Left kidney (tissue), 2 donors: ENCODE results near the gene C2orf92. TPM values are rescaled to one million over a fixed set of nuclear protein-coding genes. Genes with fewer than 3 reads are reported as not detected.
"Not testable (repeated sequence)": the region's sequence is repeated elsewhere in the genome, so short reads cannot be mapped to it uniquely, and the experiment has no call there.

Experiments
- DNase-seq: peaks from one replicate; pipeline ENCODE4 v3.0.0-alpha.2; 2013
- polyA plus RNA-seq: library from polyadenylated mRNA; unstranded; fragments of 120-200 nt; gene quantifications from one replicate; pipeline ENCODE4 v1.2.1, GENCODE V29; 2013; ENCODE audit not compliant: insufficient read length

Gene C2orf92
- polyA plus RNA-seq, 1 donor = 25.4 TPM

DNA sequence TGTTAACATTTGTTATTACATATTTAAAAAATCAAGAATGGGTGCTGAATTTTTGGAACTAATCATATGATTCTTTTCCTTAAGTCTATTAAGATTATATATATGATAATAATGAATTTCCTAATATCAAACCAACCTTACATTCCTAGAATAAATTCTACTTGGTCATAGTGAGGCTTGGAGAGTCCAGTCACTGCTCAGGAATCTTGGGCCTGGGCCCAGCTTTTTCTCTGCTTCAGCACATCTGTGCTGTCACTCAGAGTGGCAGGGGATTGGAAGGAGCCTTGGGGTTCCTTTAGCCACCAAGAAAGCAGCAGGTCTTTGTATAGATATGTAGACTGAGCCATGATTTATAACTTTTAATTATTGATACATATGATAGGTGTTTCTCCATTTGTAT, 24.0 kb downstream of the C2orf92 start:
- DNase-seq = no peak

DNA sequence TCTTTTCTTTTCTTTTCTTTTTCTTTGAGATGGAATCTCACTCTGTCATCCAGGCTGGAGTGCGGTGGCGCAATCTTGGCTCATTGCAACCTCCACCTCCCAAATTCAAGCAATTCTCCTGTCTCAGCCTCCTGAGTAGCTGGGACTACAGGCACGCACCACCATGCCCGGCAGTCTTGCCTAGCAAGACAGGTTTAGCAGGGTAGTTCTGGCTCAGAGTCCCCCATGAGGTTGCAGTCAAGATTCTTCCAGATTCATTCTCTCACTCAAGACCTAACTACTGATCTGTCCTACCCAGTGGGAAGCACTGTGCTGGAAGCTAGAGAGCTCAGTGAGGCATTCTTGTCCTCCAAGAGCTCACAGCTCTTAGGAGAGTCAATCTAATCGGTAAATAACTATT, 26.2 kb downstream of the C2orf92 start:
- DNase-seq = no peak

DNA sequence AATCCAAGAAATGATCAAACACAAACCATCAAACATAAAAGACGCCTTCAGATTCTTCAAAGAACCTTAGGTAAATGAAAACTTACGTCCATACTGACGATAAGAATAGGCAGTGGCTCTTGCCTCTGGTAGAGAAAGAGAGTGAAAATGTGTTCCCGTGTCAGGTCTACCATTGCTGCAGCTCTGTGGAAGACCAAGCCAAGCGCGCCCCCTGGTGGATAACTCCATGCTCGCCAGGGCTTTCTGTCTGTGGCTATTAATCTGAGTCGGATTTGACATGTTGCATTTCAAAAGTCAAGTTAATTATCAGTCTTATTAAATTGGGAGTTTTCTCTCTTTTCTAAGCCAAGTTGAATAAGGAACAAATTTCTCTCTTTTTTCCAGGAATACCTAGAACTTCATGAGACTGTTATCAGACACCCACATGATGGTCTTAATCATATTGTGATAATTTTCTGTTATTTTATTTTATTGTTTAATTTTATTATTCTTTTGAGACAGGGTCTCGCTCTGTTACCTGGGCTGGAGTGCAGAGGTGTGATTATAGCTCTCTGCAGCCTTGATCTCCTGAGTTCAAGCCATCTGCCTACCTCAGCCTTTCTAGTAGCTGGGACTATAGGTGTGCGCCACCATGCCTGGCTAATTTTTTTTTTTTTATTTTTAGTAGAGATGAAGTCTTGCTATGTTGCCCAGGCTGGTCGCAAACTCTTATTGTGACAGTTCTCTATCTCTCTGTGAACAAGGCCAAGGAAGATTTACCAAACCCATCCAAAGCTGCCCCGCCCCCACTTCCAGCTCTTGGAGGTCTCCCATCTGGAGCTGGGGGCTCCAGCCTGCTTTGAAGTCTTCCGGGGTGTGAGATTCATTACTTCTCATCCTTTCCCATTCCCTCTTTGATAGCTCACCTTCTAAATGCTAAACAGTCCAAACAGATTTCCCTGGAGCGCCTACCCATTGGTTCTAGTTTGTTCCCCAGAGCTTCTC, 28.0 kb downstream of the C2orf92 start:
- peak; percentile 84 for DNase-seq

DNA sequence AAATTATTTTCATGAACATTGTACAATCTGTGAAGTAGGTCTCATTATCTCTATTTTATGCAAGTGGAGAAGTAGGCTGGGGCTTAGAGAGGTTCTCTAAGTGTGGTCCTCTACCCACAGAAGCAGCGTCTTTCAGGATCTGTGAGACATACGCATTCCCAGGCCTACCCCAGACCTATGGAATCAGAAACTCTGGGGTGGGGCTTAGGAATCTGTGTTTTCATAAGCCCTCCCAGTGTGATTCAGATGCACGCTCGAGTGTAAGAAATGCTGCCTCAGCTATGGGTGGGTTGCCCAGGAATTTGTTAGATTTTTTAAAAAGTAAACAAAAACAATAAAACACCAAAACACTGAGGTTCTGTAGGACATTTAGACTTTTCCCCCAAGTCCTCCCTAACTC, 29.0 kb downstream of the C2orf92 start:
- no peak for DNase-seq

DNA sequence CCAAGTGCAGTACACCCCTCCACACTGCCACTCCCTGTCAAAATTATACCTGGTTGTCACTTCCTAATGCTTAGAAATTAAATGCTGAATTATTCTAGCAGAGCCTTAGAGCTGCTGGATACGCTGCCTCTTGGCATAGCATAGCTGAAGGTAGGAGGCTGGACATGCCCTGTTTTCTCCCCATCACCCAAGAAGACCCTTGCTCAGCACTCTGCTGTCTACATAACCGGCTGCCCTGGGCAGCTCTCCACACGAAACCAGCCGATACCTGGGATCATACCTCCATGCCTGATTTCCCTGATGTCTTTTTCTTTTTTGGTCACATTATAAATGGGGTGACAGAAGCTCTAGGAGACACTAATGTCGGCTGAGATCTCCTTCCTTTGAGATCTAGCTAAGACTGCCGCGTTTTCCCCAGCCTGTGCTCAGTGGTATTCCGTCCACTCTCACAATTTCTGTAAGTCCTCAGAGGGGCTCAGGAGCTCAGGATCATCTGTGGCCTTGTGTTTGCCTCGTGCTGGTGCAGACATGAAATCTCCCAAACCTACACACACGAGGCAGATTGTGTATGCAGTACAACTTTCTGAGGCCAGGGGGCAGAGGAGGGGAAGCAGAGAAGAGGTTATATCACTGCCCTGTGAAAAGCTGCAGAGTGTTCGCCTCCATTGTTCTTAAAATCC, 30.4 kb downstream of the C2orf92 start:
- peak; percentile 72 for DNase-seq

DNA sequence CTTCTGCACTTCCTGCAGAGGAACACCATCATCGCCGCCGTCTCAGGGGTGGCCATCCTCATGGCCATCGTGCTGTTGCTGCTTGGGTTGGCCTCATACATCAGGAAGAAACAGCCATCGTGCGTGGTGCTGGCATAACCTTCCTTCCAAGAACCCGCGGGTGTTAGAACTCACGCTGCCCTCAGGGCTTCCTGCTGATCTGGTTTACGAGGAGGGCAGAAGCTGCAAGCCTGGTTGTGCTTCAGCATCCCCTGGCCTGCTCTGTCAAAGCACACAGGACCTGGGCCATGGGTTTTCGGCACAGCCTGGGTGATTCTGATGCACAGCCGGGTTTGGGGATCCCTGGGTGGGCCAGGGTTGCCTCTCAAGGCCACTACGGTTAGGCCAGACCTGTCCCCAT, 31.7 kb downstream of the C2orf92 start:
- no peak for DNase-seq

DNA sequence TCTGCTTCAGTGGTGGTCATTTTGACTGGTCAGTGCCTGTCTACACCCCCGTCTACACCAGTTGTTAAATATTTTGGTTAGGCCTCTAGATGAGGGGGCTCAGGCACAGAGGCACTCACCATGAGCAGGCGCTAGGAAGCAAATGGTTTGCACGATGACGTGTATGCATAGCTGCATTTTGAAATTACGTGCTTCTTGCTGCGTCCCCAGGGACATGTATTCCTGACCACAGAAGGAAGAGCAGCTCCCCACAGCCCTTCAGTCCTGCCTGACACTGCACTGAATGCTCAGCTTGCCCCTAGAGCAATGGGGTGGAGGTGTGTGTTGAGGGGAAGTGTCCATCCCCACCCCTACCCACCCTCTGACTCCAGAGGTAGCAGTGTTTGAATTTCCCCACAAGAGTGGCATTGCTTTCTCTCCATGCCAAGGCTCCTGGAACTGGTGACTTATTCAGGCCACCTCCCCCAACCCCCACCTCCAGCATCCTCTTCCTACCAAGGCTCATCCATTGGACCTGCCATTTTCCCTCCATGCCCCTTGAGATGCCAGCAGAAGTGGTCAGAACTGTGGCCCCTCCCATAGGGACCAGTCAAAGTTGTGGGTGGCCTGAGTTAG, 32.4 kb downstream of the C2orf92 start:
- DNase-seq = no peak

DNA sequence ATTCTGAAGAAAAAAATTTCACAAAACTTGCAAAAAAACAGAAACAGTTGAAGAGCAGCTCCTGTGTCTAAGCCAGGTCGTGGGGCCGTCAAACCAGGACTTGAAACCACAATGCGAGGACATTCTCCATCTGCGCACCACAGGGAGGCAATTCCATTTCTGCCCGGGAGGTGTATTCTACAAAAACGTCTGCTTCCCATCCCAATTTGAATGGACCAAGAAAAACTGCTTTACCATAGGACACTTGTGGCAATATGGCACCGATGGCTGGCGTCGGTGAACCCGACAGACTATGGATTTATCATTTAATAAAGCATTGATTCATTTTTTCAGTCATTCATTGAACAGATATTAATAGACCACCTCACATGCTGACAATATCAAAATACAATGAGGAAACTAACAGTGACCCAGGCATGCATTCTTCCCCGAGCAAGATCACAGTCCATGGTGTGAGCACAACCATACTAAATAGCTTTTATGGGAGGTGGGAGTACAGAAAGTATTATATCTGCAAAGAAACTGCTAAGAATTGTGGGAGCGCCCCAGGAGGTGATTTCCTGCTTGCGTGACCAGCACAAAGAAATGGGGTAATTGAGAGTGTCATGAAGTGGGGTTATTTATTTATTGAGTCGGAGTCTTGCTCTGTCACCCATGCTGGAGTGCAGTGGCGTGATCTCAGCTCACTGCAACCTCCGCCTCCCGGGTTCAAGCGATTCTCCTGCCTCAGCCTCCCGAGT, 33.4 kb downstream of the C2orf92 start:
- no peak for DNase-seq

DNA sequence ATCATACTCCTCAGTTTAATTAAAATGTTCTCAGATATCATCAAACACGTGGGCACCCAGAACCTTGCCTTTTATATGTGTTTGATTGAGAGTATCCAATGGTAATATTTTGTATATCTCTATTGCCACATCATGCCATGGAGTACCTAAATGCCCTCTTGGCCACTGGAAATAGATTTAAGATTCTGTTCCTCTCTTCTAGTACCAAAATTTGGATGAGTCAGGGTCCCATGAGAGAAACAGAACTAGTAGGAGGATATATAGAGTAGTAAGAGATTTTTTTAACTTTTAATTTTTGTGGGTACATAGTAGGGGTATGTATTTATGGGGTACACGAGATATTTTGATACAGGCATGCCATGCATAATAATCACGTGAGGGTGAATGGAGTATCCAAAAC, 34.2 kb downstream of the C2orf92 start:
- DNase-seq = no peak

DNA sequence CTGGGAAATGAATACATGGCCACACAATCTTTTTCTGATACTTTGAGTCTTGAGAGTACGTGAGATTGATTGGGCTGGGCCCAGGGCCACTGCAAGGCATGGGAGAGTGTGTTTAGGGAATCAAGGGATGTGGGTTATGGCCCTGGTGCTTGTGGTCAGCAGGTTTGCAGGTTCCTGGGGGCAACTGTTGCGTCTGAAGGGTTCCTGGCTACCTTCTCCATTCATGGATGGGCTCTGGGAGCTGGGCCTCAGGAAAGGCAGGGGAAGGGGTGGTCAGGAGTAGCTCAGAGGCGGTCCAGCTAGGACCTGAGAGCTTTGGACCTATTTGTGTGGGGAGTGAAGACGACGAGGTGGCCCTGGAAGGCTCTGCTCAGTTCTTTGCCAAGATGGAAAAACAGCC, 35.5 kb downstream of the C2orf92 start:
- no peak for DNase-seq

DNA sequence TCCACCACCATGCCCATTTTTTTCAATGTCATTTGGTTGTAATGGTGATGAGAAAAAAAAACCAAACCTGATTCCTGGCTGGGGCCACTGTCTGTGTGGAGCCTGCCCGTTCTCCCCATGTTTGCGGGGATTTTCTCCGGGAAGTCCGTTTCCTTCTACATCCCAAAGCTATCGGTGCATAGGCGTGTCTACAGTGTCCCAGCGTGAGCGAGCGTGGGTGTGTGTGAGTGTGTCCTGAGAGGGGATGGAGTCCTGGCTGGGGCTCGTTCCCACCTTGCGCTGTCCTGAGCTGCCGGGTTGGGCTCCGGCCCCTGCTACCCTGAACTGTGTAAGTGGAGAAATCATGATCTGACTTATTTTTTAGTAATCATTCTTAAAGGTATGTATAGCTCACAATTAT, 36.6 kb downstream of the C2orf92 start:
- DNase-seq = no peak

DNA sequence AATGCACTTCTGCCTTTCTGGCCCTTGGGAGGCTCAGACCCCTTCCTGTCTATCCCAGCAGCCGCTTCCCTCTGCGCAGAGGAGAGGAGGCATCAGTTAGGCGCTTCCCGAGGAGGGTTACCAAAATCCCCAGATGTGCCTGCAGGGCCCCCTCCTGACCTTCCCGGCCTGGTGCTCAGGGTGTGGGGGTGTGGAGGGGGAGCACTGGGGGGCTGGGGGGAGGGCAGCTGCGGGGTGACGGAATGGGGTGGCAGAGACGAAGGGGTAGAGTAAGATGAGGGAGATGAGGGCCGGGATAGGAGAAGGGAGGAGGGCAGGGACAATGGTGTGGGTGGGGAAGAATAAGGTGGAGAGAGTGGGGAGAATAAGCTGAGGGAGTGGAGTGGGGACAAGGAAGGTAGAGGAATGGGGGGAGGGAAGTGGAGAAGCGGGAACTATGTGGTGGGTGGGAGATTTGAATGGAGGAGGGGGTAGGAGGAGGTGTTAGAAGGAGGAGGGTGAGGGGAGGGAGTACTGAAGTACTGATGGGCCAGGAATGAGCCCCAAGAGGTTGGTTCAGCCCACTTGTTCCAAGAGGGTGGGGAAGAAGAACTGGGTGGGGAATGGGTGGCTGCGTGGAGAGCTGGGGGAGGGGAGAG, 37.3 kb downstream of the C2orf92 start:
- DNase-seq = no peak

DNA sequence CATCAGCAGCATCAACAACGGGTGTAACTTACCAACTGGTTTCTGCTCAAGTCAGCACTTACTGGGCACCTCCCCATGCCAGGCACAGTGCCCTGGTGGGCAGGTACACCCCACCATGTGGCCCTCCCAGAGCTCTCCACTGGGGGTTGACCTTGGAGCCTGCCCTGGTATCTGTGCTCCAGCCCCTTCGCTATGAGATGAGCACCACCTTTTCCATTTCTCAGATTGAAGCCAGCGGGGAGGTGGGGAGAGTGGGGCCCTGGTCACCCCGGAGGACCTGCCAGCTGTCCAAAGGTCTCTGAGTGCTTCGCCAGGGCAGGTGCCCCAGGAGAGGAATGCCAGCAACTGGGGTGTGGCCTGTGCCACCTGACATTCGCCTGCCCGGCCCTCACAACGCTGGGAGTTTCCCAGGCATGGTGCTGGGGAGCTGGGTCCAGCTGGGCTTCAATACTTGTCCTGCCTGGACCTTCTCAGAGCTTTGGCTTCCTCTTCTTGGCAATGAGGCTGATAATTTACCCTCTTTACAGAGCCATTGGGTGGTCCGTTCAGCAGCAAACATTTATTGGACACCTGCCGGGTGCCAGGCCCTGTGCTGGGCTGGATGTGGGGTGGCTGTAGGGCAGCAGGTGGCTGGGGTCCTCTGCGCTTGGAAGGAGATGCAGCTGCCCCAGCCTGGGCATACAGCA, 38.0 kb downstream of the C2orf92 start:
- no peak for DNase-seq

DNA sequence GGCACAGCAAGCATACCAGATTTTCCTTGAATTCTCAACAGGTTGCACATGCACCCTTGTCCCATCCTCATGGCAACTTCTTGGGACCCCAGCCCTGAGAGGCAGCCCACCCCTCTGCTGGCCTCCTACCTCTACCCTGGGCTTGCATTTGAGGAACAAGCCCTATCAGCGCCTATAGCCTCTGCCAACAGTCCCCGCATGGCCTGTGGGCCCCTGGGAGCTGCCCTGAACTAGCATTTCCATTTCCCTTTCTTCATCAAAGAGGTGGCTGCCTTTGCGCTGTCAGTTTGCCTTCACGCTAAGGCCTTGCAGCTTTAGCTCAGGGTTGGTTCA, 38.5 kb downstream of the C2orf92 start:
- DNase-seq = no peak

DNA sequence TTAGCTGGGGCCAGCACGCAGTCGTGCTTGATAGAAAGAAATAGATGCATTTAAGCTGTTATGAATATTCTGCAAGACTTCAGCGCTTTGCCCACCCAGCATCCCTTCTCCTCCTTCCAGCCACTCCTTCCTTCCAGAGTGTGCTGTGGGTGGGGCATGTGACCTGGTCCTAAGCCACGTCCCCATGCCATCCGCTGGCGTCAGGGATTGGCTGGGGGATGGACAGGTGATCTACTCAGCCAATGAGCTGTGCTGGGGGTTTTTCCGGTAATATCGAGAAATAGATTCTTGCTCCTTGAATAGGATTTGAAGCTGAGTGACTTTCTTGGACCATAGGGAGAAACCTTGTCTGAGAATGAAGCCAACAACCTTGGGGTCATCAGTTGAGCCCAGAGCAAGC, 39.1 kb downstream of the C2orf92 start:
- DNase-seq = no peak

DNA sequence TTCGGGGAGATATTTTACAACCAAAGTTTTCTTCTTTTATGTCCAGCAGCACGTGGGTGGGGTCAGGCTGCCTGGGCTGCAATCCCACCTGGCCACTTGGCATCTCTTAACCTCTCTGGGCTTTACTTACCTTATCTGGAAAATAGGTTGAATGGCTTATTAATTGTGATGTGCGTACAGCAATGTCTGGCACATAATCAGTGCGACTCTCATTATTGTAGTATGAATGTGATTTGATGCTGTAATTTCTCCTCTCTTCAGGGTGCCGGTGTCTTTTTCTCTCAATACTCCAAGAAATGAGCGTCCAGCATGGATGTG, 41.8 kb downstream of the C2orf92 start:
- DNase-seq = no peak

DNA sequence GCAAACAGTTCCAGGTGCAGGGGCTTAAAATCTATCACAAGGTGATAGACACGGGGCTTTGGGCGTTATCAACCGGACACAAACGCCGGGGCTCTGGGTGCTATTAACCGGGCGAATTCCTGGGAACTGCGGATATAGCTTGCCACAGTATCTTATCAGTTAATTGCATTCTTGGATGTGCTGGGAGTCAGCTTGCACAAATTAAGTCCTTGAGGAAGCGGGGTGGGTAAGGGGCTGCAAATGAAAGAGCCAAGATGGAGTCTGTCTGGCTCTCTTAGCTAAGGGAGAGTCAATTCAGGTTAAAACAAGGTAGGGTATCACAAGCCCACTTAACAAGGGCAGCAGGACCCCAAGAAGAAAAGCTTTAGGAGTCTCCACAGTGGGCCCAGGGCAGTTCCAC, 42.7 kb downstream of the C2orf92 start:
- not testable (repeated sequence) for DNase-seq

DNA sequence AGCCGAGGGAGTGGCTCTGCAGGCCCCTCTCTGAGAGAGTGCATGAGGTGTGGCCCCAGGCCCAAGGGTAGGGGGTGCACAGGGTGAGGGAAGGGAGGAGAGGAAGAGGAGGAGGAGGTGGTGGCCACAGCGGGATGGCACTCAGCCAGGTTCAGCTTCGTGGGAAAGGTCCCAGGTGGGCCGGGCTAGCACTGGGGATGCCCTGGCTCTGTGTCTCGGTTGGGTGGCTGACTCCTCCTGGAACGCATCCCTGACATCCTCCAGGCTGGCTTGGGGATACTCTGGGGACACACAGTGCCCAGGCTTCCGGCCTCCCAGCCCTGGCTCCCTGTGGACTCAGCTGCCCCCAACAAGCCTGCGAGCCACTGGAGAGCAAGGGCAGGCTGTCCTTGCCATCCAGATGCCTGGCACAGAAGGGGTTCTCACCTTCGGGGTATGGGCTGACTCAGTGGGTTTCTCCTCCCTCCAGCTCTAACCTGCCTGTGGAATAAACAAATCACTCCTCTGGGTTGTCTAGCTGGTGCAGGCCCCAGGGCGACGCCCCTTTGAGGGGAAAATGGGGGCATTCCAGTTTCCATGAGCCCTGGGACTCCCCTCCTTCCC, 43.3 kb downstream of the C2orf92 start:
- DNase-seq = no peak

DNA sequence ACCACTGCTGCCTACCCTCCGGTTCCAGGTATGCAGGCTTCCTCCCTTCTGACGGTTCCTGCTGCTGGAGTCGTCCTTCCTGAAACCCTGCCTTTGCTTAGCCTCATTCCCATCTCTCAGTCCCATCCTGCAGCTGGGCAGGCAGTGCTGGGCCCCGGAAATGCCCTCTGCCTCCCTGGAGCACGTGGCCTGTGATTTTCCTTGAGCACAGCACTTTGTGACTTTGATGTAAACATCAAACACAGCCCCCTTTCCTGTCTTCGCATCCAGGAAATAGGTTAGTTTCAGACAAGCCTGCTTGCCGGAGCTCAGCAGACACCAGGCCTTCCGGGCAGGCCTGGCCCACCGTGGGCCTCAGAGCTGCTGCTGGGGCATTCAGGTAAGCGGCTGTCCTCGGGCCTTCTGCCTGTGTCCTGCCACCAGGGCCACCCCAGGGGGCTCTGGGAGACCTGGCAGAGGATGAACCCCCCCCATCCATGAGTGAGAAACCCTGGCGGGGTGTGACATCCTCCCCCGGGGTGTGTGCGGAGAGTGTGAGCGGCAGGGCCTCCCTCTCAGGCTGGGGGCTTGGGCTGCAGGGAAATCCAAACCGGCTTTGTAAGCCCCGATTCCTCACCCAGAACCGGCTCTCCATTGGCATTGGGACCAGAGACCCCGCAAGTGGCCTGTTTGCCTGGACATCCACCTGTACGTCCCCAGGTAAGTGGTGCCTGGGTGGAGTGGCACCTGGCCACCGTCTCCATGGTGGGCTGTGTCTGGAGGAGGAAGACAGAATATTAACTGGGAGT, 44.0 kb downstream of the C2orf92 start, which contains the start of gene ZAP70:
Gene ZAP70, plus strand, starts transcription at position 281 of the 788 bp plus-strand sequence. CDS start 10,461 bp downstream, outside the sequence.
- DNase-seq = no peak
